ENCODE results near the gene PLA2G12A.
A peak's percentile ranks its signal among the peaks of the same experiment; 100 is the strongest.

The PLA2G12A gene

DNA sequence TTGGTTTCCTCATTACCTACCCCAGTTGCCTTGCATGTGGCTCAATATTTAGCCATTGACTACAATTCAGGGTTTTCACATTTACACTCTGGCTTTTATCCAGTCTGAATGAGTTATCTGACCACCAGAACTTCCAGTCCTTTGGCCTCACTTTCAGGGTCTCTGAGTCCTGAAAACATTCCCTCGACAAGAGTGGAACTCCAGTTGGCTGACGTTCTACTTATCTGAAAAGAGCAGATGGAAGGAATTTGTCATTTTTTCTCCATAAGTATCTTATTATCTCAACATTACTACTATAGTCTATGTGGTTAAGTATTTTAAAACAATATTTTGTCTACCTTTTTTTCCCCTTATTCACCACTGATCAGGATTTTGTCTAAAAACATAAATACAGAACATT is 21.4 kb downstream of the PLA2G12A start:
- Histone ChIP-seq H3K4me3 (ENCODE audit: low read length) (no peak overlapping the region), H3F3A (ENCODE audit: insufficient read depth, low read length) (no peaks in the 10 kb centered on the region; the same call in 1 of the 2 replicates), H2AFZ (ENCODE audit: low read length) (no peak overlapping the region), H3K9ac (ENCODE audit: low read length) (no peak overlapping the region), H3K9me2 (replicated peaks; ENCODE audit: insufficient read depth, low read length) (no peaks in the 10 kb centered on the region), H4K20me1 (ENCODE audit: insufficient read depth, low read length) (no peaks in the 10 kb centered on the region), H3K27me3 (replicated peaks; ENCODE audit: insufficient read depth, low read length) (no peaks in the 10 kb centered on the region), H3K79me2 (ENCODE audit: low read length) (no peaks in the 10 kb centered on the region), H3K4me2 (ENCODE audit: low read depth, low read length) (no peak overlapping the region), H3K27ac (ENCODE audit: low read length) (no peak overlapping the region), H3K9me3 (replicated peaks; ENCODE audit: insufficient read depth, low read length) (no peaks in the 10 kb centered on the region), H3K4me1 (ENCODE audit: low read length) (peaks cover 11% of the 10 kb centered on the region), H3K36me3 (replicated peaks; ENCODE audit: insufficient read depth, low read length) (no peaks in the 10 kb centered on the region)
- TF ChIP-seq EZH2phosphoT487 (IDR thresholded peaks at IDR 0.05; ENCODE audit: low read length) (no peak), EZH2 (optimal IDR thresholded peaks at IDR 0.05; ENCODE audit: low read depth, low read length) (no peak)
- TF ChIP-seq, protein P1, sequence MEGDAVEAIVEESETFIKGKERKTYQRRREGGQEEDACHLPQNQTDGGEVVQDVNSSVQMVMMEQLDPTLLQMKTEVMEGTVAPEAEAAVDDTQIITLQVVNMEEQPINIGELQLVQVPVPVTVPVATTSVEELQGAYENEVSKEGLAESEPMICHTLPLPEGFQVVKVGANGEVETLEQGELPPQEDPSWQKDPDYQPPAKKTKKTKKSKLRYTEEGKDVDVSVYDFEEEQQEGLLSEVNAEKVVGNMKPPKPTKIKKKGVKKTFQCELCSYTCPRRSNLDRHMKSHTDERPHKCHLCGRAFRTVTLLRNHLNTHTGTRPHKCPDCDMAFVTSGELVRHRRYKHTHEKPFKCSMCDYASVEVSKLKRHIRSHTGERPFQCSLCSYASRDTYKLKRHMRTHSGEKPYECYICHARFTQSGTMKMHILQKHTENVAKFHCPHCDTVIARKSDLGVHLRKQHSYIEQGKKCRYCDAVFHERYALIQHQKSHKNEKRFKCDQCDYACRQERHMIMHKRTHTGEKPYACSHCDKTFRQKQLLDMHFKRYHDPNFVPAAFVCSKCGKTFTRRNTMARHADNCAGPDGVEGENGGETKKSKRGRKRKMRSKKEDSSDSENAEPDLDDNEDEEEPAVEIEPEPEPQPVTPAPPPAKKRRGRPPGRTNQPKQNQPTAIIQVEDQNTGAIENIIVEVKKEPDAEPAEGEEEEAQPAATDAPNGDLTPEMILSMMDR (IDR thresholded peaks at IDR 0.05; ENCODE audit: low read length), result no peak
- no peak for DNase-seq

DNA sequence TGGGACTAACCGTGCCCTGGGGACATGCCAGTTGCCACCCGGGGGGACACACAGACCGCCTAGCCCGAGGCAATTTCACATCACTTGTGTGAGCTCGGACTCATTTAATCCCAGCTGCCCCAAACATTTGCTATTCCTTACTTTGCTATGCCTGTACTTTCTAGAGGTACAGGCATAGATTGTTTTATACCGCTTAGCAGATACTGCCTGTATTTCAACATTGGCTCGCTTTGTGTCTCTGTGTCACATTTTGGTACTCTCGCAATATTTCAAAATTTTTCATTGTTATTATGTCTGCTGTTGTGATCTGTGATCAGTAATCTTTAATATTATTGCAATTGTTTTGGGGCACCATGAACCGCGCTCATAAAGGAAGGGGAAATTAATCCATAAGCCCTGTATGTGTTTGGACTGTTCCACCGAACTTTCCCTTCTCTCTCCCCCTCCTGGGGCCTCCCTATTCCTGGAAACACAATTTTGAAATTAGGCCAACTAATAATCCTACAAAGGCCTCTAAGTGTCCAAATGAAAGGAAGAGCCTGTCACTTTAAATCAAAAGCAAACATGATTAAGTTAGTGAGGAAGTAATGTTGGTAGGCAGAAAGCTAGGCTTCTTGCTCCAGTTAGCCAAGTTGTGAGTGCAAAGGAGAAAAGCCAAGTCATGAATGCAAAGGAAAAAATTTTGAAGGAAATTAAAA is 26.1 kb downstream of the PLA2G12A start:
- H3K9ac ChIP-seq (ENCODE audit: low read length), result peak overlapping the region; percentile 51; the same call in 1 of the 2 replicates
- H3K4me1 ChIP-seq (ENCODE audit: low read length), result peaks cover 11% of the 10 kb centered on the region
- no peaks in the 10 kb centered on the region for H3K27me3 ChIP-seq (replicated peaks; ENCODE audit: insufficient read depth, low read length)
- H3K4me3 ChIP-seq (ENCODE audit: low read length), result peak overlapping the region; percentile 86
- H3K36me3 ChIP-seq (replicated peaks; ENCODE audit: insufficient read depth, low read length), result no peaks in the 10 kb centered on the region
- H4K20me1 ChIP-seq (ENCODE audit: insufficient read depth, low read length), result no peaks in the 10 kb centered on the region
- H3K79me2 ChIP-seq (ENCODE audit: low read length), result peaks cover 18% of the 10 kb centered on the region
- TF ChIP-seq EZH2phosphoT487 (IDR thresholded peaks at IDR 0.05; ENCODE audit: low read length) (no peak), EZH2 (optimal IDR thresholded peaks at IDR 0.05; ENCODE audit: low read depth, low read length) (no peak)
- TF ChIP-seq, protein P1 (IDR thresholded peaks at IDR 0.05; ENCODE audit: low read length), result no peak
- H3K4me2 ChIP-seq (ENCODE audit: low read depth, low read length), result peak overlapping the region; percentile 75; the same call in 1 of the 2 replicates
- no peak for DNase-seq
- H2AFZ ChIP-seq (ENCODE audit: low read length), result peak overlapping the region; percentile 94
- H3K9me3 ChIP-seq (replicated peaks; ENCODE audit: insufficient read depth, low read length), result no peaks in the 10 kb centered on the region
- H3K9me2 ChIP-seq (replicated peaks; ENCODE audit: insufficient read depth, low read length), result no peaks in the 10 kb centered on the region
- H3K27ac ChIP-seq (ENCODE audit: low read length), result peak overlapping the region; percentile 60; the same call in 1 of the 2 replicates
- H3F3A ChIP-seq (ENCODE audit: insufficient read depth, low read length), result peaks cover 15% of the 10 kb centered on the region

DNA sequence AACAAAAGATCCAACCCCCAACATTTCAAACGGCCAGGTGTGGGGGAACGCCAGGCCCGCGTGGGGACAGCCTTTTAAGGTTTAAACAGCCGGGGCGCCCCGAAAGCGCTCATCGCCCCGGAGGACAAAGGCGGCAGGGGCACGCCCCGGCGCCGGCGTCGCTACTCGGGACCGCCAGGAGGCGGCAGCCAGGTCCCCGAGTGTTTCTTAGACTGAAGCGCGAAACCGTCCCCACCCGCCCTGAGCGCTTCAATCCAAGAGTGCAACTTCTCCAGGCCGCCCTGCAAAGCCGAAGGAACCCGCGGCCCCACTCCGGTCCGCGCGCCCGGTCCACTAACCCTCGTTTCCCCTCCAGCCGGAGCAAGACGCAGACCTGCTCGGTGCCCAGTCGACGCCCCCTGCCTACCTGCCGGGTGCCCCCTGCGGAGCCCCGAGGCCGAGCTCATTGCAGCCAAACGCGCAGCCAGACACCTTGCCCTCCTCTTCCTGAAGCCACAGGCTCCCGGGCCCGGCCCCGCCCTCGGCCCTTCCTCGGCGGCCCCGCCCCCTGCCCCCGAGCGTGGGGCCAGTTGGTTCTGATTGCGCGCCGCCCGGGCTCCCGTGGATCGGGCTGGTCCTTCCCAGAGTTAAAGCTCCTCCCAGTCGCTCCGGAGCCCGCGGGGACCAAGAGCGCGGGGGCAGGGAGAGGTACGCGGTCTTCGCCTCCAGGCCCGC is 26.8 kb downstream of the PLA2G12A start, which contains the start of gene CASP6:
TSS of gene CASP6 (minus strand) at position 496 of the 714 bp plus-strand sequence. CDS start at position 446, 50 bp downstream.
- Histone ChIP-seq H3K79me2 (ENCODE audit: low read length) (peaks cover 19% of the 10 kb centered on the region), H4K20me1 (ENCODE audit: insufficient read depth, low read length) (no peaks in the 10 kb centered on the region), H3K4me2 (ENCODE audit: low read depth, low read length) (peak within 1 kb of the TSS; percentile 75; the same call in 1 of the 2 replicates), H3K9ac (ENCODE audit: low read length) (peak within 1 kb of the TSS; percentile 51; the same call in 1 of the 2 replicates), H3K4me3 (ENCODE audit: low read length) (peak within 1 kb of the TSS; percentile 86), H3F3A (ENCODE audit: insufficient read depth, low read length) (peaks cover 15% of the 10 kb centered on the region), H3K27ac (ENCODE audit: low read length) (peak within 1 kb of the TSS; percentile 60; the same call in 1 of the 2 replicates), H2AFZ (ENCODE audit: low read length) (peak within 1 kb of the TSS; percentile 94), H3K4me1 (ENCODE audit: low read length) (peaks cover 6% of the 10 kb centered on the region; the same call in 1 of the 2 replicates), H3K27me3 (replicated peaks; ENCODE audit: insufficient read depth, low read length) (no peaks in the 10 kb centered on the region), H3K9me2 (replicated peaks; ENCODE audit: insufficient read depth, low read length) (no peaks in the 10 kb centered on the region), H3K36me3 (replicated peaks; ENCODE audit: insufficient read depth, low read length) (no peaks in the 10 kb centered on the region), H3K9me3 (replicated peaks; ENCODE audit: insufficient read depth, low read length) (no peaks in the 10 kb centered on the region)
- TF ChIP-seq EZH2phosphoT487 (IDR thresholded peaks at IDR 0.05; ENCODE audit: low read length), result no peak
- TF ChIP-seq, protein P1 (IDR thresholded peaks at IDR 0.05; ENCODE audit: low read length), result peak; percentile 59
- DNase-seq, result peak; percentile 84
